GM18873 (cell line): ENCODE measurements around the gene XPNPEP1.

ENCODE experiments used
- ATAC-seq: cut with Tn5 transposase; IDR thresholded peaks from one replicate; pipeline ENCODE4 v1.9.1; 2021; ENCODE audit warnings: mild to moderate bottlenecking, moderate library complexity, moderate number of reproducible peaks; ENCODE audit not compliant: unreplicated experiment, low FRiP score

XPNPEP1 gene

DNA sequence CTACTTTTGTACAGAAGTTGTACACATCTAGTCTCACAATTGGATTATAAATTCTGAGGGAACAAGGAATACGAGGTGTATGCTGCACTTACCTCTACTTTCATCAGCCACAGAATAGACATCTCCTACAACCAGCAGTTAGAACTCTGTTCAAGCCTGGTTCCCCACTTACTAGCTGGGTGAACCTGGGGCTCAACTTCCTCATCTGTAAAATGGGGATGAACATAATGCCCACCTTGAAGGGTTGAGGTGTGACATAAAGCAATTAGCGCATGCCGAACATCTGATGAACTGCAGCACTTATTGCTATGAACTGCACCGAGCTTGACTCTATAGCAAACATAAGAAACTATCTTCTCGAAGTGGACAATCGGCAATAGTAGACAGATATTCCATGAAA is 25.3 kb downstream of the XPNPEP1 start:
- ATAC-seq, result no peak

DNA sequence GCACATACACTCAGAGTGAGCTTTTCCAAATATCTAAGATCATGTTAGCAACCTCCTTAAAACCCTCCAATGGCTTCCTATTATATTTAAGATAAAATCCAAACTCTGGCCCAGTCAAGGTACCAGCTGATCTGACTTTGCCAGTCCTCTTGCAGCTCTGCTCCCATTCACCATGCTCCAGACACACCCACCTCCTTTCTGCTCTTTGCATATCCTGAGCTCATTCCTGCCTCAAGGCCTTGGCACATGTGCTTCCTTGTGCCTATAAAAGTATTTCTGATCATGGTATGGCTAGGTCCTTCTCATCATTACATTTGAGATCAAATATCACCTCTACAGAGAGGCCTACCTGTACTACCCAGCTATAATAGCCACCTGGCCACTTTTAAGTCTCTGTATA is 27.5 kb downstream of the XPNPEP1 start:
- no peak for ATAC-seq

DNA sequence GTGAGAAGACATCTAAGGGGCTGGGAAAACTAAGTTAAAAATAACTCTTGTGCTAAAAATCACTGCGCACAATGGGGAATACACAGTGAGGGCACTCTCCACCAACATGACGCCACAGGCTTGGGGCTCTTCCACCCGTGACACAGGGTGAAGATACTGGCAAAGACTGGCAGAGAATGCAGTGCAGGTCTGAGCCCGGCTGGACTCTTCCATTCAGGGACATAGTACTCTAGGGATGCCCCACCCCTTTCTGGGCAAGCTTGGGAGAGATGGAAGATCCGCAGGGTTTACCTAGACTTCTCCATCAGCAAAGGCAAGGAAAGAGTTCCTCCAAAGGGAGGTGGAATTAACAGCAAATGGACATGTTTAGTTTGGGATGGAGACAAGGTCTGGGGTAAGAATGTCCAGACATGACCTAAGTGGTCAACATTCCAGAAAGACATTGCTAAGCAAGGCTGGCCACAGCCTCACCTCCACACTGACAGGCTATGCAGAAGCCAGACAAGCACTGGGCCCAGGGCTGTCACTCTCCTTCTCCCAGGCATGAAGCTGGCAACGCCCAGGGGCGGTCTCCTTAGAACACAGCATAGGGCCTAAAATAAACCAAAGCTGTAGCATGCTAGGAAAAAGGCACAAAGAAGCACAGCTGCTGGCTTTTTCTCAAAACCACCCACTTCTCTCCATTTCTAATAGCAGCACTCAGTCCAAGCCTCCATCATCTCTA is 28.1 kb downstream of the XPNPEP1 start:
- no peak for ATAC-seq

DNA sequence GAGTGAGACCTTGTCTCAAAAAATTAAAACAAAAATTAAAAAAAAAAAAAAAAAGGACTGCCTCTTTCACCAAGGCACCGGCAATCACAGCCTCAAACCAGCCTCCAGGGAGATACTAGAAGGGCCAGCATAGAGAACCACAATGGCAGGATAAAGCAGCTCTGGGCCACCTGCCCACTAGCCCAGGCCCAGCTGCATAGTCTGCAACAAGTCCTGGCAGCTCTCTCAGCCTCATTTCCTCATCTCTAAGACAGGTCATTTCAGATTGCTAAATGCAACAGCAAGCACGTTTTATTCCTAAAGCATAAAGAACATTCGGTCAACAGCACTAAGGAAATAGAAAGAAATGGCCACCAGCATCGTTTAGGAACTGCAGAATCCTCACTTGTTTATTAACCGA is 28.8 kb downstream of the XPNPEP1 start:
- ATAC-seq, result no peak

DNA sequence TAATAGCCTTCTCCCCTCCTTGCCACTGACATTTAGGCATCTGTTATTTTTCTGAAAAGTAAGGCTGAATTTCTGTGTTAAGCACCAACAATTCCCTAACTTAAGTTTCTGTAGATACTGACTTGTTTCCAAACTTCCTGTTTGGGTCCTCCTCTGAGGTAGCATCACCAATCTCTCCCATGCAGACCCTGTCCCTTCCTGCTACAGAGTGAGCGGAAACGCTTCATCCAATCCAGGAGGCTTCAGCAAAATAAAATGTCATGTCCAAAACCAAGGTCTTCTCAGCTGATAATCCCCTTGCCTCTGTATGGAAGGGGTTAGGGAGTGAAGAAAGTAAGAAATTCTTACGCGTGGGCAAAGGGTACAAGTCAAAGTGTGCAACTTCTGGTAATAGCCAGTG is 29.9 kb downstream of the XPNPEP1 start:
- ATAC-seq, result no peak

DNA sequence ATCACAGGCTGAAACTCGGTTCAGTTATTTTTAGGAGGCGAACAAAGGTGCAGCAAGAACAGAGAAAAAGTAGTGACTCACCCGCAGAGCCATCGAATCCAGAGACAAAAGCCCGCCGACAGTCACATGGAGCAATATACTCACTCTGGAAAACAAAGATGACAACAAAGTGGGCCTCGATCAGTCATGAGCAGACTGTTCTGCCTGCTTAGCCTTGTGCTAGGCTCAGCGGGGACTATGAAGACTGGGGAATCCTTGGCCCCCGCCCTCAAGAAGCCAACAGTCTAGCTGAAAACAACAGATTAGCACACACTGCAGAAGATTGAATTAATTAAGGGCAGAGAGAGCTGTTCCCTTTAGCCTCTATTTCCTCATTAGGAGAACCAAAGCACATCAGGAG is 30.4 kb downstream of the XPNPEP1 start:
- ATAC-seq, result no peak

DNA sequence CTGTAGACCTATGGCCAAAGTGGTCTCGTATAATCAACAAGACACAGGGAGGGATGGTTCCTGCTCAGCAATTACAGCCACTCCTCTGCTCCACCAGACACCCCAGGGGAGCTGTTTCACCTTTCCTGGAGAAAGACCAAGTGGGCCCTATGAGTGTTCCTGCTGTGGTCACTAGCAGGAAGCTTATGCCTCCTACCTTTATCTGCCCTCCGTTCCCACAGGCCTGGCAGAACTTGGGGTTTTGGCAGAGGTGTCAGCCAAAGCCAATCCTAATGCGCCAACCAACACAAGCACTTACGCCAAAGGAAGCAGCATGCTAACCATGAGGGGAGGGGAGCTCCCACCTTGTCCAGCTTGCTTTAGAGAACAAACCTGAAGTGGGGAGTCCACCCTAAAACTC is 31.2 kb downstream of the XPNPEP1 start:
- no peak for ATAC-seq

DNA sequence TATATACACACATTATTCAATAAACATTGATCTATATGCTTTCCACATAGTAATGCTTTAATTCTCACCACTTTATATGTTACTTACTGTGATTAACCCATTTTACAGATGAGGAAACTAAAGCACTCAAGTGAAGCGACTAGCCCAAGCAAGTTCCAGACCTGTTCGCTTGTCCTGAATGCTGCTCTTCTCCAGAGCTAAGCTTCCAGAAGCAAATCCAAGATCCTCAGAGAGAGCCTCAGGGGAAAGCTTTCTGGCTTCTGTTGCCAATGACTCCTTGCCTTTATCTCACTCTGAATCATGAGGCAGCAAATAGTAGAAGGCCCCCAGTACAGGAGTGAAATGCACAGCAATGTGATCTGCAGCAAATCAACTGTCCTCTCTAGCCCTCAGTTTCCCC is 32.2 kb downstream of the XPNPEP1 start:
- ATAC-seq, result no peak

DNA sequence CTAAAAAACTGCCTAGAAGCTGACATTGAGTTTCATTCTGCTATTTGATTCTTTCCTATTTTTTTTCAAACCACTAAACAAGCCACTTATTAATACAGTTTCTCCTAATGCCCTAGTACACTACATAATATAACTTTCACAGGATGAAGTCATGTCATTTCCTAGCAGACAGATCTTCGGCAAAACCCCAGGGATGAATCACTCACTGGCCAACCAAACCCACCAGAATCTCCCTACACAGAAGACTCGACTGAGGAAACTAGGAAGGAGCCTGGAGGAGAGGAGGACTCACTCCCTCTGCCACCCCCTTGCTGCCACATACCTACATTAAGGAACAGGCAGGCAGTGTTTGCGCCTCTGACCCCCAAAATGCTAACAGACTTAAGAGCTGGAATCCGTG is 33.4 kb downstream of the XPNPEP1 start:
- no peak for ATAC-seq

DNA sequence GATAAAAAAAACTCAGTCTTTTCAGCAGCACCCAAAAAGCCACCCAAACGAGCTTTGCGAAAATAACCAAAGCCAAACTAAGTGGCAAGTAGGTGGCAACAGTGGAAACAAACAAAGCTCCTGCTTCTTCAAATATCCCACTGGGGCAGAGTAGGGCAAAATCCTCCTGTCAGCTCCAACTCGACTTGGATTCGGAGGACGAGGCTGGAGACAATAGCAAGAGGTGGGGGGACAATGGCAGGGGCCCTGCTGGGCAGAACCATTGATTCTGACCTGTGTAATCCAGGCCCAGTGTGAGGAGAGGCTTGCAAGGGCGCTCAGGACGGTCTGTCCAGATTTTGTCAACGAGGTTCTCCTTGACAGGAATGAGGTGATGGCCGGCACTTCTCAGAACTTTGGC is 35.5 kb downstream of the XPNPEP1 start:
- no peak for ATAC-seq

DNA sequence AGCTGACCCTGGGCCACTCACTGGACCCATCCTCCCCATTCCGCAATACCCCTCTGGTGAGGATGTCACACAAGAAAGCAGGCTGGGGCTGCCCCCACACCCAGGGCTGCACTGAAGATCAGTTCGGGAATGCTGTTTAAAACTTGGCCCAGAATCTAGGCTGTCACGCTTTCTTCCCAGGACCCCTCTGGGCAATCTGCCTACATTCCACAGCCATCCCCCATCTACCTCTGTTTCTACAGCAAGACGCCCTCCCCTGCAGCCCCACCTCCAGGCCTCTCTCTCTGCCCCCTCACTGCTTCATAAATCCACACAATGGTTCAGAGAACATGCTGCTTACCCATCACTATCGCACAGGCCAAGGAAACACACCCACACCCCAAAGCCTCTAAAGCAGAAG is 36.1 kb downstream of the XPNPEP1 start:
- ATAC-seq, result no peak

DNA sequence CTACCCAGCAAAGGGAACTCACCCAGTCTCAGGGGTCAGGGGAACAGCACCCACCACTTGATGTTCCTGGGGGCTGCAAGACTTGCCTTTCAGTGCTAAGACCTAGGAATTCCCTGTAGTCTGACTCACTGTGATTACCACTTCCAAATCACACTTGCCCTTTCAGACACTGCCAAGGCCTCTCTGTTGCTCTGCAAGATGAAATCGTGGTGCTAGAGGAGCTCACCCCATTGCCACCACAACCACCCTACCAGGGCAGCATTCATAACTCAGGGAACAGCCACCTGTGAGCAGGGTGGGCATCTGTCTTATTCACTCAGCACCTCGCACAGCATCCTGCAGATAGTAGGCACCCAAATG is 36.5 kb downstream of the XPNPEP1 start:
- ATAC-seq, result no peak

DNA sequence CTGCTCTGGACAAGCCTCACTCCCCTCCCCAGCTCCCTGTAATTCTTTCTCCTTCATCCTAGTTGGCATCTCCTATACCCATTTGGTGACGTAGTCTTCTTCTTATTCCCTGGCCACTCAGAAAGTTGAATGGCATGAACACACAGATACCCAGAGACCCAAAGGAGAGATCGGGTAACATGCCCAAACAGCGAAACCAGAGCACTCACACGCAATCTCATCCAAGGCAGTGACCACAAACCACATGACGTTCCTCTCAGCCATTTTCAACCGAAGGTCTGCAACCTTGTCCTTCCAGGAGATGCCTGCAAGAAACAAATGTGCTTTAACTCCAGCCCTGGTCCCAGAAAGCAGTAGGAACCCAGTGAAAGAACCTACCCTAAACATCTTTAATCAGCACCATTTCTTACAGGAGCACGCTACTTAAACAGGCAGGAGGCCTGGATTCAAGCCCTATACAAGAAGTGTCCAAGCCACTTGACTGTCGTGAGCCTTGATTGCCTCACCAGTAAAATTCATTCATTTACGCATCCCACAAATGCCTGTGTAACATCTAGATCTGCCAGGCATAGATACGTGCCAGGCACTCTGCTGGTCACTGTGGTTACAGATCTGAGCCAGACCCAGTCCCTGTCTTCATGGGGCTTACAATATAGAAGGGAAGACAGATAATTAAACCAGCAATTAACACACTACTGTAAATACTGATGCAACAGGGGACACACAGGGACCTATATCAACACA is 37.1 kb downstream of the XPNPEP1 start:
- ATAC-seq, result no peak

DNA sequence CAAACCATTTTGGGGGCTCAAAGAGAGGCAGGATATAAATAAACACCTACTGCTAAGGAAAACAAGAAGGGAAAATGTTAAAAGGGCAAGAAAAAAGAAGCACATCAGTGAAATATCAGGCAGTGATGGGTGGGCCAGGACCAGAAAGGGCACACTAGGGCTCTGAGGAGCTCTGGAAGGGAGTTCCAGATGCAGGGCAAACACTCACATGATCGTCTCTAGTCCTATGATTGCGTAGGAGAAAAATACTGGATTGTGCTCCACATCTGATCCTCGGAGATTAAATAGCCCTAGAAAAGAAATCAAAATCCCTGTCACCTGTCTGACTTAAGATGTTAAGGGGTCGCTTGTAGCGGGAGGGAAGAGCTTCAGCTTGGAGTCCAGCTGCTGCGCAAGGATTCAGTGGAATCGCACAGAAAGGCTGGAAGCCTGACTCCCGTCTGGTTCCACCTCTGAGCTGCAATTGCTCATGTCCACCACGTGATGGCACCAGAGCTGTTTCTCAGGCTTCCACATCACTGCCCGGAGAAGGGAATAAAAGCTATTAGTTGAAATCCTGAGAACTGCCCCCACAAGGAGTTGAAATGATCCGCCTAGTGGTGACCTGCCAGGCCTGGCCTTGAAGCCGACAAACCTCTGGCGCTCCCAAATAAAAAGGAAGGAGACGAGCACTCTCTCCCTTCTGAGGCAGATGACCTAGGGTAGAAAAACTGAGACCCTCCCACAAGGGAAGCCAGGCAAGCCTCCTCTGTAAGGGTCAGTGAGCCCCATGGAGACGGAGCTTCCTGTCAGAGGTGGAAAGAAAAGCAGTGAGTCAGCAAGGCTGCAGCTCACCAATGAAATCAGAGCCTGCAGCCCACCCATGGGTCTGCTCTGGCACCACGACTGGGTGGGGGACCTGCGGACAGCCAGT is 39.2 kb downstream of the XPNPEP1 start:
- ATAC-seq, result peak; percentile 68

DNA sequence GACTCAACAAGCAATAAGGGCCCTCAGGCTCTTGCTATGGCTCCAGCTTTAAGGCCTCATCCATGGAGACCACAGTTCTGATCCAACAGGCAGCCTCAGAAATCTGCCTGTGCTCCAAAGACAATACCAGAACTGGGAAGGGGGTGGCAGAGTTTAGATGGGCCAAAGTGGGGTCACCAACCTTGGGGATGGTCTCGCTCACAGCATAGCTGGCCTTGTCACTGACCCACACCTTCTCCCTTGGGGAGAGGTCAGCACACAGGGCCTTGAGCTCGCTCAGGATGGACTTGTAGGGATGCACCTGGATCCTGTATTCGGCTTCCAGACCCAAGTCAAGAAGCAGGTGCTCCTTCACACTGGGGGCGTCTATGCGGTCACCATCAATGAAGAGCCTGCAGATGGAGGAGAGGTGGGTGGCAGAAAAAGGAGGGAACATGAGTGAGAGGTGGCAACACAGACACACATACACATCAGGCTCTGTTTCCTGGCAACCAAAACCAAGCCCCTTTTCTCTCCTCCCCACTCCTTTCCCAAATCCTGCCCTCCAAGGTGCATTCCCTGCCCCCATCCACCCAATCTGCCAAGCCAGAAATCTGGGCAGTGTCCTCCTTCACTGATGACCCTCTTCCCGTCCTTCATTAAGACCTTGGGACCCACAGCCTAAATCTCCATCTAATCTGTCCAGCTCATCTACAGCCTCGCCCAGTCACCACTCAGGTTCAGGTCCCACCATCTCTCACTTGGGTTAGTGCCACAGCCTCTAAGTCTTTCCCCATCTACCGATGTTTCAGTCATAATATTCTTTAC is 40.9 kb downstream of the XPNPEP1 start:
- no peak for ATAC-seq

DNA sequence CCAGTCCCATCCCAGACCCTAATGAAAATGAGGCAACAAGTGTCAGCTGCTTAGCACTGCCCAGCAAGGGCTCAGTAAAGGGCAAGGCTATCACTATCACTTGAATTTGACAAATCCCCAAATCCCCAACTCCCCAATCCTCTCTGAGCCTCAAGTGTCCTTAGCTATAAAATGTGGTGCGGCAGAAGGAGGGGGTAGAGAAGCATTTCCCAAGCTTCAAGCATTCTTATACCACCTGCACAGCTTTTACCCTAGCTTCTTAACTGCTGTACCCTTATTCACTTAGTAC is 41.6 kb downstream of the XPNPEP1 start:
- no peak for ATAC-seq

DNA sequence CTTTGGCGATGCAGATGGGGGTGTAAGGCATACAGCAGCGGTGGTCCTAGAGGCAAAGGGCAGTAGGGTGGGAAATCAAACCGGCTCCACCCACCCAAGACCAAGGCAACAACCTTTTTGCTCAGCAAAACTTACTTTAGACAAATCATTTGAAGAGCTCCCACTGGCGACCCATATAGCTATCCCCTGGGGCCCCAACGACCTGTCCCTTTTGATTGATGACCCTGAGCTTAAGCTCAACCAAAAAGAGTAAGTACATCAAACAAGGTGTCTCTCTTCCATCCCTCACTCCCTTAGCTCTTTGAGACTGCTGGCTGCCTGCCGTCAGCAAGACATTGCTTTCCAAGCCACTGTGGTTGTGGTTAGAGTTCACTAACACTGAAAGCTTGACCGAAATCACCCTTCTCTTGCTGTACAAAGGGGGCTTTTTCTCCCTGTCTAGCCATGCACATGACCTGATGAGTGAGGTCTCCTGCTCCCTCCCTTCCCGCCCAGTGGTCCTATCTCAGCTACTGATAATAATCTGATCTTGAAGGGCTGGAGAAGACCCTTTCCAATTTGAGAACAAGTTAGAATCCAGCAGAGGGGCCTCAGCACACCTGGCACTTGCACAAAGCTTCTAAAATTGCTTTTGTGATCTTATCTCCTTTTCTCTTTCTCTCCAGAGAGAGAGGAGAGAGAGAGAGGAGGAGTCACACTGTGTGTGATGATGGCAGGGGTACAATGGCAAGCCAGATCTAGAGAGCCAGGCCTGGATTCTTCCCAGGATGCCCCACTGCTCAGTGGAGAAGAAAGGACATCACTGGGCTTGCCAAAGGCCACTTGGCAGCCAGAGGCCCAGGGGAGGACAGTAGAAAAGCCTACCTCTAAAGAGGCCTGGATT is 42.2 kb downstream of the XPNPEP1 start:
- ATAC-seq, result peak; percentile 65

DNA sequence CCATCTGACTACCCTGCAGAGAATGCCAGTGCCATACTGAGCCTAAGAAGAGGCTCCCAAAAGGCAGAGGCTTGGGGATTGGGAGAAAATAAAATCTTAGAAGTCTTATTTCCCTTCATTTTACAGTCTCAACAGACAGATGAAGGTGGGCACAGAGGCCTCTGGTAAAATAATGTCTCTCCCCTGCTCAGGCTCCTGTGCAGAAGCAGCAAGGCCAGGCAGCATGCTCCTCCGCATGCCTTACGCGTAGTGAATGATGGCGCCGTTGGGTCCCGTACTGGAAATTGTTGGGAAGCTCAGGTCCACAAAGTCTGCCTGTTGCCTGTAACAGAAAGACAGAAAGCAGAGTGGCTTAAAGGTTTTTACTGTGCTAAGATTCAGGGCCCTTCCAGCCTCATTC is 45.8 kb downstream of the XPNPEP1 start:
- ATAC-seq, result no peak
